Activated CD8-positive, alpha-beta memory T cell treated with anti-CD3 and anti-CD28 coated beads, Interleukin-2, amount 50 U/mL, for 1 hour (primary cell): ENCODE data around the gene ZFP36.

ENCODE experiments used
- DNase-seq: peaks from one replicate; pipeline ENCODE4 v3.0.0-alpha.2; 2020; ENCODE audit errors: extremely low read depth

Gene ZFP36

GRCh38 chr19:39405958-39406655 lies 540 bp upstream of the ZFP36 start:
- peak; percentile 91 for DNase-seq

GRCh38 chr19:39407410-39407659 lies 688 bp downstream of the ZFP36 start:
- DNase-seq, result no peak

GRCh38 chr19:39407660-39408391 lies 1.2 kb downstream of the ZFP36 start:
- DNase-seq, result no peak

GRCh38 chr19:39408392-39409207 lies 2.0 kb downstream of the ZFP36 start:
- DNase-seq, result no peak

- DNase-seq, result peak; percentile 93
Observed at GRCh38 chr19:39409208-39410016, 2.8 kb downstream of the ZFP36 start.

- no peak for DNase-seq
Observed at GRCh38 chr19:39410017-39410830, 3.6 kb downstream of the ZFP36 start.

GRCh38 chr19:39410831-39411080 lies 4.1 kb downstream of the ZFP36 start:
- no peak for DNase-seq

GRCh38 chr19:39411081-39411831 lies 4.6 kb downstream of the ZFP36 start:
- no peak for DNase-seq

- peak; percentile 92 for DNase-seq
Observed at GRCh38 chr19:39411832-39412099, 5.1 kb downstream of the ZFP36 start.

- DNase-seq, result peak; percentile 97
Observed at GRCh38 chr19:39412100-39412866, 5.6 kb downstream of the ZFP36 start, which contains the start of gene PLEKHG2. Gene PLEKHG2, plus strand, starts transcription at chr19:39412669. Its CDS starts 1,418 bp downstream, at chr19:39414087.

- DNase-seq, result no peak
Observed at GRCh38 chr19:39412867-39413271, 6.2 kb downstream of the ZFP36 start.

GRCh38 chr19:39413272-39413910 lies 6.7 kb downstream of the ZFP36 start:
- DNase-seq, result no peak

GRCh38 chr19:39413911-39414608 lies 7.4 kb downstream of the ZFP36 start:
- DNase-seq, result no peak

- DNase-seq, result no peak
Observed at GRCh38 chr19:39415111-39416046, 8.7 kb downstream of the ZFP36 start.

GRCh38 chr19:39416152-39417120 lies 9.8 kb downstream of the ZFP36 start:
- DNase-seq, result no peak

- DNase-seq, result no peak
Observed at GRCh38 chr19:39417463-39418181, 11.0 kb downstream of the ZFP36 start.
